K562 (cell line): Measurements from ENCODE around the gene TLK2. TPM values are rescaled to one million over a fixed set of nuclear protein-coding genes. Genes with fewer than 3 reads are reported as not detected.

ENCODE experiments used
- ATAC-seq: fragments of 200-7000 bp; cut with Tn5 transposase; 3 replicates; pipeline ENCODE4 v1.9.1; 2020; ENCODE audit warnings: moderate library complexity
- BruUV-seq: library from RNA; stranded (reverse); fragments of 400-500 nt; replicated peaks from 2 replicates; lab custom pipeline; 2021; lab: Mats Ljungman, UMichigan
- CTCF ChIA-PET: fragments of 300-600 bp; formaldehyde crosslinking; extraction: SDS; loops from one replicate; lab custom pipeline; 2021; ENCODE audit warnings: low intra/inter-chr PET ratio; lab: Yijun Ruan, JAX
- POLR2A ChIA-PET: fragments of 300-600, 350-650 bp; sonication (Branson Sonifier 250); formaldehyde crosslinking; extraction: SDS; loops from one replicate; lab custom pipeline; 2021; ENCODE audit warnings: antibody characterized with exemption, inconsistent platforms; lab: Yijun Ruan, JAX
- DNase-seq, 4 experiments: peaks; one replicate each; pipeline versions ENCODE4 v3.0.0 to v3.0.0-alpha.2; 2011 to 2018; ENCODE audit warnings: low spot score in 3 of 4, mixed read lengths in 3 of 4; ENCODE audit errors: extremely low read depth in 1 of 4
- FAIRE-seq: peaks from 2 replicates; lab custom pipeline; 2011; peaks lifted over from hg19 to GRCh38; lab: Jason Lieb, UNC
- H2AFZ ChIP-seq: 2 replicates; pipeline ENCODE4 v1.6.0; 2011; ENCODE audit warnings: low read depth, low read length, control low read depth, inconsistent platforms
- H3K27ac ChIP-seq: fragments of 200-600 bp; 3 replicates; pipeline ENCODE4 v1.8.0; 2011; ENCODE audit warnings: low read depth, mild to moderate bottlenecking, control low read depth, inconsistent platforms, low read length, moderate library complexity, mixed read lengths; ENCODE audit errors: extremely low read depth
- H3K27me3 ChIP-seq, 2 experiments: fragments of 300-600 bp in 1 of 2; 2 replicates in 1 of 2; 3 replicates in 1 of 2; pipeline versions ENCODE4 v1.6.0 to v1.8.0; 2011; ENCODE audit warnings: inconsistent platforms in 2 of 2, low read length in 2 of 2, mild to moderate bottlenecking in 1 of 2, mixed read lengths in 1 of 2, moderate library complexity in 1 of 2; ENCODE audit not compliant: control insufficient read depth in 2 of 2, insufficient read depth in 2 of 2
- H3K36me3 ChIP-seq: fragments of 300-600 bp; 3 replicates; pipeline ENCODE4 v1.8.0; 2011; ENCODE audit warnings: mild to moderate bottlenecking, low read length, inconsistent platforms; ENCODE audit not compliant: control insufficient read depth, insufficient read depth
- H3K4me1 ChIP-seq, 2 experiments: fragments of 200-600 bp in 1 of 2; replicated peaks in 1 of 2; 2 replicates in 1 of 2; 3 replicates in 1 of 2; pipeline versions ENCODE4 v1.5.1 to v1.8.0; 2011; ENCODE audit warnings: inconsistent platforms in 2 of 2, low read length in 2 of 2, mild to moderate bottlenecking in 1 of 2, mixed read lengths in 1 of 2, moderate library complexity in 1 of 2; ENCODE audit not compliant: control insufficient read depth in 2 of 2, insufficient read depth in 2 of 2
- H3K4me2 ChIP-seq: 2 replicates; pipeline ENCODE4 v1.6.1; 2011; ENCODE audit warnings: low read length, control low read depth, inconsistent platforms, mixed read lengths; ENCODE audit not compliant: insufficient read depth
- H3K4me3 ChIP-seq: fragments of 200-600 bp; sonication (generic), shearing (Covaris generic); 2 replicates; pipeline ENCODE4 v1.5.1; 2016; ENCODE audit warnings: control low read depth, inconsistent platforms
- H3K79me2 ChIP-seq: fragments of 200-600 bp; 3 replicates; pipeline ENCODE4 v1.8.0; 2011; ENCODE audit warnings: low read length, inconsistent platforms; ENCODE audit not compliant: control insufficient read depth, insufficient read depth
- H3K9ac ChIP-seq, 2 experiments: 2 replicates each; pipeline versions ENCODE4 v1.6.0 to v1.6.1; 2011; ENCODE audit warnings: low read depth in 2 of 2, low read length in 2 of 2, control low read depth in 1 of 2, inconsistent platforms in 1 of 2, mild to moderate bottlenecking in 1 of 2, mixed read lengths in 1 of 2; ENCODE audit not compliant: insufficient read depth in 1 of 2
- H3K9me1 ChIP-seq: one replicate; pipeline ENCODE4 v1.6.0; 2011; ENCODE audit warnings: inconsistent platforms, mild to moderate bottlenecking, low read length, moderate library complexity; ENCODE audit not compliant: control insufficient read depth, insufficient read depth
- H3K9me3 ChIP-seq: replicated peaks from 2 replicates; pipeline ENCODE4 v1.5.1; 2011; ENCODE audit warnings: low read depth, low read length, inconsistent platforms; ENCODE audit not compliant: control insufficient read depth, insufficient read depth
- H4K20me1 ChIP-seq: replicated peaks from 2 replicates; pipeline ENCODE4 v1.6.1; 2011; ENCODE audit warnings: low read length, inconsistent platforms, mixed read lengths; ENCODE audit not compliant: control insufficient read depth, insufficient read depth
- CREM ChIP-seq: IDR thresholded peaks from 2 replicates; pipeline ENCODE4 v1.6.1; 2014; ENCODE audit warnings: antibody characterized with exemption, low read depth
- CTBP1 ChIP-seq: fragments of 450-650 bp; IDR thresholded peaks from 2 replicates; pipeline ENCODE4 v1.6.1; 2016; ENCODE audit warnings: borderline replicate concordance
- EHMT2 ChIP-seq: fragments of 450-650 bp; IDR thresholded peaks from 2 replicates; pipeline ENCODE4 v1.6.1; 2018; ENCODE audit warnings: antibody characterized with exemption
- LCOR ChIP-seq: sonication (generic); formaldehyde crosslinking; IDR thresholded peaks from 2 replicates; pipeline ENCODE4 v1.8.0; 2022; ENCODE audit warnings: mild to moderate bottlenecking, missing genetic modification reagents
- MYC ChIP-seq, 2 experiments: fragments of 250-450 bp in 1 of 2; sonication (Bioruptor Pico) in 1 of 2; IDR thresholded peaks; 2 replicates each; pipeline versions ENCODE4 v1.5.1 to v1.6.1; 2012 to 2021; ENCODE audit warnings: low read depth in 2 of 2, borderline replicate concordance in 1 of 2, improper control_type of control experiment in 1 of 2, low read length in 1 of 2, mild to moderate bottlenecking in 1 of 2, moderate library complexity in 1 of 2
- PHF8 ChIP-seq: fragments of 200-600 bp; sonication (generic); IDR thresholded peaks from 2 replicates; pipeline ENCODE4 v1.6.1; 2012; ENCODE audit warnings: mixed run types, mild to moderate bottlenecking, inconsistent platforms, low read length, moderate library complexity, borderline replicate concordance
- TCF7 ChIP-seq: sonication (generic); IDR thresholded peaks from 2 replicates; pipeline ENCODE4 v1.6.1; 2016; ENCODE audit warnings: antibody characterized with exemption, borderline replicate concordance
- THRB ChIP-seq: fragments of 450-650 bp; formaldehyde crosslinking; conservative IDR thresholded peaks from 2 replicates; pipeline ENCODE4 v1.4.0; 2022; ENCODE audit warnings: mild to moderate bottlenecking, missing genetic modification characterization
- XRCC3 ChIP-seq: fragments of 450-650 bp; IDR thresholded peaks from 2 replicates; pipeline ENCODE4 v1.6.1; 2017; ENCODE audit warnings: mild to moderate bottlenecking, moderate library complexity
- ZNF146 ChIP-seq: IDR thresholded peaks from one replicate; pipeline ENCODE4 v1.6.1; 2018; ENCODE audit warnings: missing compliant biosample characterization; ENCODE audit not compliant: unreplicated experiment
- ZNF232 ChIP-seq: sonication (generic); formaldehyde crosslinking; IDR thresholded peaks from 2 replicates; pipeline ENCODE4 v1.8.0; 2022; ENCODE audit warnings: mild to moderate bottlenecking, missing genetic modification reagents
- ZNF75A ChIP-seq: fragments of 450-650 bp; formaldehyde crosslinking; IDR thresholded peaks from 2 replicates; pipeline ENCODE4 v1.4.0; 2020; ENCODE audit warnings: mild to moderate bottlenecking
- WGBS: fragments of 100-300 bp; shearing (Covaris generic); methylation state at CpG from one replicate; pipeline ENCODE4 v1.1.6; 2016; ENCODE audit warnings: low coverage, mixed read lengths; ENCODE audit not compliant: insufficient coverage; ENCODE audit errors: missing lambda C conversion rate; 5-methylcytosine and 5-hydroxymethylcytosine counted together
- in situ Hi-C: fragments of 300-500 bp; cut with MboI; formaldehyde crosslinking; loops from 4 replicates; pipeline ENCODE4 v1.15.0; 2018; ENCODE audit warnings: inconsistent platforms, mixed read lengths
- intact Hi-C: fragments of 100-400 bp; cut with micrococcal nuclease; formaldehyde crosslinking; loops from 2 replicates; pipeline ENCODE4 v1.14.2; 2022
- polyA plus RNA-seq, 8 experiments: library from polyadenylated mRNA; depleted of rRNA in 4 of 8; stranded (reverse) in 5 of 8; unstranded in 3 of 8; fragments of >200 nt; fragmentation: Nextera tagmentation in 2 of 8; fragmentation: Illumina TruSeq in 1 of 8; extraction: Ambion mirVana in 2 of 8; extraction: Trizol in 1 of 8; gene quantifications; 2 replicates each; pipeline versions ENCODE4 v1.2.1 to v1.2.3, GENCODE V29; 2011 to 2014; ENCODE audit warnings: inconsistent platforms in 1 of 8, missing spikeins in 1 of 8
- total RNA-seq, 7 experiments: library from RNA; depleted of rRNA in 6 of 7; stranded (reverse); fragments of >200 nt in 6 of 7; fragmentation: Illumina TruSeq in 2 of 7; extraction: Trizol in 2 of 7; gene quantifications; 2 replicates each; pipeline versions ENCODE4 v1.2.1 to v1.2.3, GENCODE V29; 2011 to 2021; ENCODE audit warnings: low replicate concordance in 1 of 7

Gene TLK2
- total and polyA plus RNA-seq, 9 of the 15 experiments (the other 6 are each of a cell fraction or from before 2014, with no cell fraction given) = 10.1 to 51.9 (median 32.4) TPM

- no peaks in the 10 kb centered on the region for H3K9me3 ChIP-seq
- H3K4me1 ChIP-seq = no peaks in the 10 kb centered on the region
- FAIRE-seq = no peak
- in situ Hi-C loops = no loop called here
- no peak overlapping the region for H3K4me2 ChIP-seq
- DNase-seq = no peak
- H3K27ac ChIP-seq = no peak overlapping the region
- no peak for ATAC-seq
- POLR2A ChIA-PET = no interaction called here
- no peaks in the 10 kb centered on the region for H3K79me2 ChIP-seq
- TF ChIP-seq CTBP1 (no peak), LCOR (CRISPR knock-in tag) (no peak), EHMT2 (no peak), THRB (CRISPR knock-in tag) (no peak), PHF8 (no peak), XRCC3 (no peak), CREM (no peak), TCF7 (no peak), ZNF232 (CRISPR knock-in tag) (no peak), MYC (IDR thresholded peaks at IDR 0.05; ENCODE audit: low read depth, low read length) (no peak), MYC (CRISPR knock-in tag; IDR thresholded peaks at IDR 0.05; ENCODE audit: borderline replicate concordance, low read depth) (no peak), ZNF146 (CRISPR knock-in tag) (no peak), ZNF75A (CRISPR knock-in tag) (no peak)
- BruUV-seq = no TSS peak
- H2AFZ ChIP-seq = no peak overlapping the region
- peaks cover 50% of the 10 kb centered on the region for H3K36me3 ChIP-seq
- WGBS = 88% methylated on average over 1 of the region's 1 CpG
- no peaks in the 10 kb centered on the region for H4K20me1 ChIP-seq
- intact Hi-C loops = no loop called here
- no peaks in the 10 kb centered on the region for H3K9me1 ChIP-seq
- H3K4me3 ChIP-seq = no peak overlapping the region
- CTCF ChIA-PET = no interaction called here
- no peaks in the 10 kb centered on the region for H3K27me3 ChIP-seq
- H3K9ac ChIP-seq = no peak overlapping the region
These were observed 87.2 kb downstream of the TLK2 start for GRCh38 chr17:62565817-62566216.
